ENCODE data around the gene STX8.
"Not testable (repeated sequence)": the region's sequence is repeated elsewhere in the genome, so short reads cannot be mapped to it uniquely, and the experiment has no call there.

The STX8 gene

GRCh38 chr17:9406046-9406606 is 169.5 kb downstream of the STX8 start:
- no peak for DNase-seq (ENCODE audit: low read depth in 4 of 4, low spot score in 1 of 4)

- DNase-seq (ENCODE audit: low read depth in 4 of 4, low spot score in 1 of 4) = no peak
Observed at GRCh38 chr17:9403257-9403656, 172.4 kb downstream of the STX8 start.

GRCh38 chr17:9402590-9403199 is 172.9 kb downstream of the STX8 start:
- DNase-seq (ENCODE audit: low read depth in 4 of 4, low spot score in 1 of 4) = peak in 1 of 4 experiments; percentile 7

- DNase-seq (ENCODE audit: low read depth in 4 of 4, low spot score in 1 of 4) = no peak
Observed at GRCh38 chr17:9401434-9401833, 174.2 kb downstream of the STX8 start.

- no peak for DNase-seq (ENCODE audit: low read depth in 4 of 4, low spot score in 1 of 4)
Observed at GRCh38 chr17:9389111-9389527, 186.5 kb downstream of the STX8 start.

GRCh38 chr17:9386401-9386800 is 189.2 kb downstream of the STX8 start:
- DNase-seq (ENCODE audit: low read depth in 4 of 4, low spot score in 1 of 4) = no peak

GRCh38 chr17:9383826-9384225 is 191.8 kb downstream of the STX8 start:
- DNase-seq (ENCODE audit: low read depth in 4 of 4, low spot score in 1 of 4) = no peak

GRCh38 chr17:9382626-9383025 is 193.0 kb downstream of the STX8 start:
- DNase-seq (ENCODE audit: low read depth in 4 of 4, low spot score in 1 of 4) = no peak

- DNase-seq (ENCODE audit: low read depth in 4 of 4, low spot score in 1 of 4) = no peak
Observed at GRCh38 chr17:9381068-9381467, 194.6 kb downstream of the STX8 start.

- no peak for DNase-seq (ENCODE audit: low read depth in 4 of 4, low spot score in 1 of 4)
Observed at GRCh38 chr17:9380361-9380760, 195.3 kb downstream of the STX8 start.

- DNase-seq (ENCODE audit: low read depth in 4 of 4, low spot score in 1 of 4) = not testable (repeated sequence)
Observed at GRCh38 chr17:9376177-9376576, 199.4 kb downstream of the STX8 start.

- DNase-seq (ENCODE audit: low read depth in 4 of 4, low spot score in 1 of 4) = no peak
Observed at GRCh38 chr17:9371019-9371418, 204.6 kb downstream of the STX8 start.

GRCh38 chr17:9370467-9370866 is 205.2 kb downstream of the STX8 start:
- no peak for DNase-seq (ENCODE audit: low read depth in 4 of 4, low spot score in 1 of 4)

- no peak for DNase-seq (ENCODE audit: low read depth in 4 of 4, low spot score in 1 of 4)
Observed at GRCh38 chr17:9368631-9369030, 207.0 kb downstream of the STX8 start.

GRCh38 chr17:9367156-9367555 is 208.5 kb downstream of the STX8 start:
- DNase-seq (ENCODE audit: low read depth in 4 of 4, low spot score in 1 of 4) = no peak

GRCh38 chr17:9364837-9365430 is 210.7 kb downstream of the STX8 start:
- DNase-seq (ENCODE audit: low read depth in 4 of 4, low spot score in 1 of 4) = no peak

- DNase-seq (ENCODE audit: low read depth in 4 of 4, low spot score in 1 of 4) = peak in 1 of 4 experiments; percentile 8
Observed at GRCh38 chr17:9363440-9364350, 211.9 kb downstream of the STX8 start.

GRCh38 chr17:9361188-9361955 is 214.2 kb downstream of the STX8 start:
- no peak for DNase-seq (ENCODE audit: low read depth in 4 of 4, low spot score in 1 of 4)

- no peak for DNase-seq (ENCODE audit: low read depth in 4 of 4, low spot score in 1 of 4)
Observed at GRCh38 chr17:9360677-9361081, 214.9 kb downstream of the STX8 start.

- no peak for DNase-seq (ENCODE audit: low read depth in 4 of 4, low spot score in 1 of 4)
Observed at GRCh38 chr17:9356488-9356911, 219.1 kb downstream of the STX8 start.

GRCh38 chr17:9355846-9356245 is 219.8 kb downstream of the STX8 start:
- no peak for DNase-seq (ENCODE audit: low read depth in 4 of 4, low spot score in 1 of 4)
